NB4 (cell line): ENCODE data around the gene ATXN2L.

Source experiments
- POLR2A ChIP-seq: IDR thresholded peaks from 2 replicates; pipeline ENCODE4 v1.6.1; 2011; ENCODE audit warnings: mild to moderate bottlenecking; ENCODE audit not compliant: insufficient read length; ENCODE audit errors: extremely low read depth
- TF ChIP-seq, protein P1 (sequence below): IDR thresholded peaks from one replicate; pipeline ENCODE4 v1.5.1; 2012; ENCODE audit warnings: low read depth, low read length

DNA sequence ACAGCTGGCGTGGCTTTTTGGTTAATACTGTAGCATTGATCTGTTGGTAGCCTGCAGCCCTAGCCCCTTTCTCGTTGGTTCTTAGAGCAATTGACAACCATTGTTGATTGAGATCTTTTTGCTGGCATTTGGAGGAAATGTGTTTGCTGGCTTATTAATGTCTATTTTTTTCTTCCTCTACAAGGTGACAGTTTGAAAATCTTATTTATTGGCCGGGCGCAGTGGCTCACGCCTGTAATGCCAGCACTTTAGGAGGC, 1.8 kb downstream of the ATXN2L start:
- TF ChIP-seq, protein P1, sequence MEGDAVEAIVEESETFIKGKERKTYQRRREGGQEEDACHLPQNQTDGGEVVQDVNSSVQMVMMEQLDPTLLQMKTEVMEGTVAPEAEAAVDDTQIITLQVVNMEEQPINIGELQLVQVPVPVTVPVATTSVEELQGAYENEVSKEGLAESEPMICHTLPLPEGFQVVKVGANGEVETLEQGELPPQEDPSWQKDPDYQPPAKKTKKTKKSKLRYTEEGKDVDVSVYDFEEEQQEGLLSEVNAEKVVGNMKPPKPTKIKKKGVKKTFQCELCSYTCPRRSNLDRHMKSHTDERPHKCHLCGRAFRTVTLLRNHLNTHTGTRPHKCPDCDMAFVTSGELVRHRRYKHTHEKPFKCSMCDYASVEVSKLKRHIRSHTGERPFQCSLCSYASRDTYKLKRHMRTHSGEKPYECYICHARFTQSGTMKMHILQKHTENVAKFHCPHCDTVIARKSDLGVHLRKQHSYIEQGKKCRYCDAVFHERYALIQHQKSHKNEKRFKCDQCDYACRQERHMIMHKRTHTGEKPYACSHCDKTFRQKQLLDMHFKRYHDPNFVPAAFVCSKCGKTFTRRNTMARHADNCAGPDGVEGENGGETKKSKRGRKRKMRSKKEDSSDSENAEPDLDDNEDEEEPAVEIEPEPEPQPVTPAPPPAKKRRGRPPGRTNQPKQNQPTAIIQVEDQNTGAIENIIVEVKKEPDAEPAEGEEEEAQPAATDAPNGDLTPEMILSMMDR: no peak
- no peak for TF ChIP-seq POLR2A
